ENCODE measurements around the gene ARL6IP4.

ARL6IP4 gene

GRCh38 chr12:122977655-122978392 is 2.7 kb upstream of the ARL6IP4 start (continued):
- TF ChIP-seq ZNF623 (tag by site-specific recombination; IDR thresholded peaks at IDR 0.05) (no peak), ZNF76 (tag by site-specific recombination; IDR thresholded peaks at IDR 0.05; ENCODE audit: borderline replicate concordance, low read depth) (no peak), ZNF16 (tag by site-specific recombination; IDR thresholded peaks at IDR 0.05; ENCODE audit: low read depth) (no peak), RBAK (tag by site-specific recombination; IDR thresholded peaks at IDR 0.05) (no peak), ZNF37A (tag by site-specific recombination; IDR thresholded peaks at IDR 0.05) (no peak), ZNF645 (tag by site-specific recombination; IDR thresholded peaks at IDR 0.05) (no peak), ZNF792 (tag by site-specific recombination; IDR thresholded peaks at IDR 0.05) (no peak), ZNF510 (tag by site-specific recombination; IDR thresholded peaks at IDR 0.05; ENCODE audit: insufficient replicate concordance) (no peak), ZBTB8A (tag by site-specific recombination; IDR thresholded peaks at IDR 0.05) (no peak)

DNA sequence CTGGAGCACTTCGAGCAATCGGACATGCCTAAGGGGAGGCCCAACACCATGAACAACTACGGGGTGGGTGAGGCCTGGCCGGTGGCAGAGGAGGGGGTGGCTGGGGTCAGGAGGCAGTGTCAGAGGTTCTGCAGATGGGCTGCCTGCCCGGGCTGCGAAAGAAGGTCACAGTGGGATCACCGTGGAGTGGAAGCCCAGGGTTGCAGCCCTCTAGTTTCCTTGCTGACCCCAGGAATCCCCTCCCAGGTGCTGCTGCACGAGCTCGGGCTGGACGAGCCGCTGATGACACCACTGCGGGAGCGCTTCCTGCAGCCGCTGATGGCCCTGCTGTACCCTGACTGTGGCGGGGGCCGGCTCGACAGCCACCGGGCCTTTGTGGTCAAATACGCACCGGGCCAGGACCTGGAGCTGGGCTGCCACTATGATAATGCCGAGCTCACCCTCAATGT is 1.9 kb upstream of the ARL6IP4 start:
- ChIA-PET POLR2A (interaction anchor here (1.0 kb wide), 1 partner anchor 255 kb away, joined by 3 read pairs; the partner anchor contains the start of genes MPHOSPH9 and MTRFR), CTCF (no interaction called here)
- Histone ChIP-seq H3K9me3 (ENCODE audit: control insufficient read depth, insufficient read depth, low read depth, low read length) (no peaks in the 10 kb centered on the region), H3K4me1 (ENCODE audit: control insufficient read depth, insufficient read depth, low read length) (peaks cover 15% of the 10 kb centered on the region), H3K36me3 (ENCODE audit: control insufficient read depth in 2 of 2, insufficient read depth in 1 of 2, low read length in 2 of 2) (peaks cover 0 to 48% of the 10 kb centered on the region in 2 experiments; a peak in 2 of 3 replicates), H3K4me3 (ENCODE audit: low read depth, low read length) (no peak overlapping the region), H3K27ac (ENCODE audit: extremely low read depth, low read depth, low read length) (no peak overlapping the region)
- TF ChIP-seq RBAK (tag by site-specific recombination; IDR thresholded peaks at IDR 0.05) (no peak), INSM2 (tag by site-specific recombination; IDR thresholded peaks at IDR 0.05) (no peak), SCRT1 (tag by site-specific recombination; IDR thresholded peaks at IDR 0.05; ENCODE audit: borderline replicate concordance) (no peak), ZNF48 (tag by site-specific recombination; IDR thresholded peaks at IDR 0.05) (no peak), ZNF19 (tag by site-specific recombination; IDR thresholded peaks at IDR 0.05; ENCODE audit: low read depth) (no peak), ZNF155 (tag by site-specific recombination; IDR thresholded peaks at IDR 0.05) (no peak), PRDM2 (tag by site-specific recombination; IDR thresholded peaks at IDR 0.05; ENCODE audit: borderline replicate concordance) (no peak), GLI2 (tag by site-specific recombination; IDR thresholded peaks at IDR 0.05; ENCODE audit: borderline replicate concordance, low read depth) (no peak), ZNF629 (tag by site-specific recombination; IDR thresholded peaks at IDR 0.05) (no peak), IKZF3 (tag by site-specific recombination; IDR thresholded peaks at IDR 0.05) (no peak)
